ENCODE results near the gene RBM15.

The RBM15 gene

DNA sequence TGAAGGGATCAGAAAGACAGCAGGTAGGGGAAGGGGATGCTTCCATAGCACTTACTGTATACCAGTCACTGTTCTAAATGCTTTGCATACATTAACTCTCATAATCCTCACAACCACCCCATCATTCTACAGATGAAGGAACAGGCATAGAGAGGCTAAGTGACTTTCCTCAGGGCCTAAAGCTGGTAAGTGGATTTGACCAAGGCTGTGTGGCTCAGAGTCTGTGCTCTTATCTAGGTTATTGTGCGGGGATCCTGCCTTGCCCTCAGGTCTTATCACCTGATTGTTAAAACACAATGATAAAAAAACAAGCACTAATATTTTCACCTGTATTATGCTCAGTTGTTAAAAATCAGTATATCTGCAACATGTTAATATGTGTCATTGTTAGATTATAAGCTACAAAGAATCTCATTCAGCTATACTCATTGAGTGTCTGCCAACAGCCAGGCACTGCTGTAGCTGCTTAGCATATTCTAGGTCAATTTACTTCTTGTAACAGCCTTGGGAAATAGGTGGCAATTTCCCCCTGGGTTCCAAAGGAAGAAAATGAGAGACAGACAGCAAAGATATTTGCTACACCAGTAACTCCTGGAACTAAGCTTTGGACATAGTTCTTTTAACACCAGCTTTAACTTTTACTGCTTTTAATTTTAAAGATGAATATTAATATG is 38.6 kb upstream of the RBM15 start:
- TF ChIP-seq, protein P1, sequence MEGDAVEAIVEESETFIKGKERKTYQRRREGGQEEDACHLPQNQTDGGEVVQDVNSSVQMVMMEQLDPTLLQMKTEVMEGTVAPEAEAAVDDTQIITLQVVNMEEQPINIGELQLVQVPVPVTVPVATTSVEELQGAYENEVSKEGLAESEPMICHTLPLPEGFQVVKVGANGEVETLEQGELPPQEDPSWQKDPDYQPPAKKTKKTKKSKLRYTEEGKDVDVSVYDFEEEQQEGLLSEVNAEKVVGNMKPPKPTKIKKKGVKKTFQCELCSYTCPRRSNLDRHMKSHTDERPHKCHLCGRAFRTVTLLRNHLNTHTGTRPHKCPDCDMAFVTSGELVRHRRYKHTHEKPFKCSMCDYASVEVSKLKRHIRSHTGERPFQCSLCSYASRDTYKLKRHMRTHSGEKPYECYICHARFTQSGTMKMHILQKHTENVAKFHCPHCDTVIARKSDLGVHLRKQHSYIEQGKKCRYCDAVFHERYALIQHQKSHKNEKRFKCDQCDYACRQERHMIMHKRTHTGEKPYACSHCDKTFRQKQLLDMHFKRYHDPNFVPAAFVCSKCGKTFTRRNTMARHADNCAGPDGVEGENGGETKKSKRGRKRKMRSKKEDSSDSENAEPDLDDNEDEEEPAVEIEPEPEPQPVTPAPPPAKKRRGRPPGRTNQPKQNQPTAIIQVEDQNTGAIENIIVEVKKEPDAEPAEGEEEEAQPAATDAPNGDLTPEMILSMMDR (IDR thresholded peaks at IDR 0.05; ENCODE audit: borderline replicate concordance, insufficient read depth, low read depth, low read length), result no peak
- no peak overlapping the region for H3K4me3 ChIP-seq (ENCODE audit: low read depth, low read length)

DNA sequence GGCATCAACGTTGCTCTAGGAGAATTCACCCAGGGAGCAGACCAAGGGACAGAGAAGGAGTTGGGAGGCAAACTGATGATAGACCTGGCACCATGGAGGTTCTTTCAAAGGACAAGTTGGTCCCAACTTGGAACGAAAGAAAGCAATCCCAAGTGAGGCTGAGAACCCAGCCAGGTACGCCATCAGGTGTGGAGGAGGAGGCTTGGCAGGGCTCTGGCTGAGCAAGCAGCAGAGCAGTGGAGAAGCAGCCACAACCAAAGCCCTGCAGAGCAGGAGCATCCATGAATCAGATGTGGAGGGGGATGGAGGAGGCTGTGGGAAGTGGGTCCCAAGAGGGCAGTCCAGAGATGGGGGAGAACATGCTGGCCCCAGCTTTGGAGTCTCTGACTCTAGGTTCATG is 36.3 kb upstream of the RBM15 start:
- no peak overlapping the region for H3K4me3 ChIP-seq (ENCODE audit: low read depth, low read length)
- TF ChIP-seq, protein P1 (IDR thresholded peaks at IDR 0.05; ENCODE audit: borderline replicate concordance, insufficient read depth, low read depth, low read length), result no peak

DNA sequence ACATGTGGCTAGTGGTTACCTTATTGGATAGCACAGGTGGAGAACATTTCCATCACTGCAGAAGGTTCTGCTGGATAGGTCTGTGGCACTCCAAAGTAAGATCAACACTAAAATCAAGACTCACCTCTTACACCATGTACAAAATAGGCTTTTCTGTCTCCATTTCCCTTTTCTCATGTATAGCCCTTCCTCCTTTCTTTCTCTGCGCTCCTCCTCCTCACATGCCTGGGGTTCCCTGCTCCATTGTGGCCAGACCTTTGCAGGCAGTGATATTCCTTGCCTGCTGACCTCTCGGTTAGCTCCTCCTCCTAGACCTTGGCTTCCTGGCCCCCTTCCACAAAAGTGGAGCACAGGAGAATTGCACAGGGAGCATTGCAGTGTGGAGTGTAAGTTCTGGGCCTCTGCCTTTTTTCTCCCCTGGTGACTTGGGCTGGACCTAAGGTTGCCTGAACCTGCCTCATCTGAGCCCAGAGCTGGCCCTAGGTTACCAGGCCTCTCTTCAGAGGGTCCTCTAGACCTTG is 33.2 kb upstream of the RBM15 start:
- H3K4me3 ChIP-seq (ENCODE audit: low read depth, low read length), result no peak overlapping the region
- TF ChIP-seq, protein P1 (IDR thresholded peaks at IDR 0.05; ENCODE audit: borderline replicate concordance, insufficient read depth, low read depth, low read length), result no peak

DNA sequence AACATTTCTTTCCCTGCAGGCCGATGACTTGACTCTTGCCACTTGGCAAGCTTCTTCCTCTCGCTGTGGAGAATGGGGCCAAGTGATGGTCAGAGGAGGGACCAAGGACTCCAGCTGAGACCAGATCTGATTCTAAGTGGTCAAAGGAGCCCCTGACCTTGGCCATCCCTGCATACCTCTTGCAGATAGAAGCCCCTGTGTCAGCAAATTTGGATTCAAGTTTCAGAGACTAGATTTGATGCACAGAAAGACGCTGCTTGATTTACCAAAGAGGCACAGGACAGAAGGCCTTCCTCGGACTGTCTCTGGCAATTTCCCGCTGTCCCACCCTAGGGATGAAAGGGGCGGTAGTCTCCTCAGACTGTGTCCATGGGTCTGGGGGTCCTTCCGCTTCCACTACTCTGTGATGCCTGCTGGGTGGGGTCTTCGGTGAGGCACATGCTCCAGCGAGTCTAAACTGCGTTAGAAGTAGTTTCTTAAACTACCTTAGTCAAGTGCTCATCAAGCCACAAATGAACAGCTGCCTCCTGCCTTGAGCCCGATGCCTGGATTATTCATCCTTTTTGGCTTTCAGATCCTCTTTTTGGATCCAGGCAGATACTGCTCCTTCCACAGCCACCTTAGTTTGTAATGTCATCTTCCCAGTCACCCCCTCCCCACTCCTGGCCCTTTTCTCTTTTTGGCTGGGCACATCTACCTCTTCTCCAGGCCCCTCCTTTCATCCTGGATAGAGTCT is 31.8 kb upstream of the RBM15 start:
- TF ChIP-seq, protein P1 (IDR thresholded peaks at IDR 0.05; ENCODE audit: borderline replicate concordance, insufficient read depth, low read depth, low read length), result no peak
- no peak overlapping the region for H3K4me3 ChIP-seq (ENCODE audit: low read depth, low read length)

DNA sequence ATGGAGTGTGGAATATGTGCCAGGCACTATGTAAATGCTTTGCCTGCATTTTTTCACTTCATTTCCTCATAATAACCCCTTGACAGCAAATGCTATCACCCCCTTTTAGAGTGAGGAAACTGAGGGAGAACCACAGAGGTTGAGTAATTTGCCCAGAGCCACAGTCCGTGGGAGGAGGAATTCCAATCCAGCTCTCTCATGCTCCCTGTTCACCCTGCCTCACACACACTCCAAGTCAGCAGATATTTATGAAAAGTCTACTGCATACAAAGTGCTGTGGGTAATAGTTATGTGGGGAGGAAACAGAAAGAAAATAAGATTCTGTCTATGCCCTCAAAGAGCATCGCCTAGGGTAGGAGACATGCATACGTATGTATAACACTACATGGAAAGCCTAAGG is 30.9 kb upstream of the RBM15 start:
- H3K4me3 ChIP-seq (ENCODE audit: low read depth, low read length), result no peak overlapping the region
- TF ChIP-seq, protein P1 (IDR thresholded peaks at IDR 0.05; ENCODE audit: borderline replicate concordance, insufficient read depth, low read depth, low read length), result no peak

DNA sequence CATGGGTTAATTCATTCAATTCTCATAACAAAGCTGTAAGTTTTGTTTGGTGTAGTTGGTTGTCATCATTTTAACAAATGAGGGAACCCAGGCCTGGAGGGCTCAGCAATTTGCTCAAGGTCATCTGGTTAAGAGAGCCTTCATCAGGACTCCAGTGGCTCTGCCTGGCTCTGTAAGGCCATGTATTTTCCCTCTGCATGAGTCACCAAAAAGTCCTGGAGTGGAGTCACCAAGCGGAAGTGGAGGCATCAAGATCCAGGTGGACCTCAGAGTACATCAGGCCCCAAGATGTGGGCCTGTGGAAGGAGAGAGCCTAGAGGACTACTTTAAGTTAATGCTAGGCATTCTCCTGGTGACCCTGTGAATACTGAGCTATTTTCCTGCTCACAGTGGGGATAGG is 30.0 kb upstream of the RBM15 start:
- TF ChIP-seq, protein P1 (IDR thresholded peaks at IDR 0.05; ENCODE audit: borderline replicate concordance, insufficient read depth, low read depth, low read length), result no peak

DNA sequence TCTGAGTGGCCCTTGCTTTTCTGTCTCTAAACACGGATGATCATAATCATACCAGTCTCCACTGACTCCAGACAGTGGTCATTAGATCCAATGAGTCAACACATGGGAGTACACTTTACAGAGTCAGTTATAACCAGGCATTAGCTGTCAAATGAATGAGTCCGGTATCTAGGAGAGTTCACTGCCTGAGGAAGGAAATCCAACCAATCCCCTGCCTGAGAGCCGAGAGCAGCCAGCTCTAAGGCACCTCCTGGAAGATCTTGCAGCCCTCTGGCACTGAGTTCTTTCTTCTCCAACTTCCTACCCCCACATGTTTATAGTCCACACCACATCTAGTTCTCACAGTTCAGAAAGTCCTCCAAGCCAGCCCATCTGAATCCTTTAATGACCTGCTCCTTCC is 29.4 kb upstream of the RBM15 start:
- TF ChIP-seq, protein P1 (IDR thresholded peaks at IDR 0.05; ENCODE audit: borderline replicate concordance, insufficient read depth, low read depth, low read length), result no peak
- no peak overlapping the region for H3K4me3 ChIP-seq (ENCODE audit: low read depth, low read length)

More for the DNA sequence above, 30.0 kb upstream of the RBM15 start:
- H3K4me3 ChIP-seq (ENCODE audit: low read depth, low read length), result no peak overlapping the region

Measured in GM12875 (cell line).